NOMO-1 treated with DMSO at 0.1 percent for 48 hours (cell line): Measurements from ENCODE around the gene SPC25.
"Not testable (repeated sequence)": the region's sequence is repeated elsewhere in the genome, so short reads cannot be mapped to it uniquely, and the experiment has no call there.

Source experiments
- DNase-seq: peaks from one replicate; lab custom pipeline; 2025; ENCODE audit not compliant: unreplicated experiment; lab: John Stamatoyannopoulos, UW

SPC25 gene

DNA sequence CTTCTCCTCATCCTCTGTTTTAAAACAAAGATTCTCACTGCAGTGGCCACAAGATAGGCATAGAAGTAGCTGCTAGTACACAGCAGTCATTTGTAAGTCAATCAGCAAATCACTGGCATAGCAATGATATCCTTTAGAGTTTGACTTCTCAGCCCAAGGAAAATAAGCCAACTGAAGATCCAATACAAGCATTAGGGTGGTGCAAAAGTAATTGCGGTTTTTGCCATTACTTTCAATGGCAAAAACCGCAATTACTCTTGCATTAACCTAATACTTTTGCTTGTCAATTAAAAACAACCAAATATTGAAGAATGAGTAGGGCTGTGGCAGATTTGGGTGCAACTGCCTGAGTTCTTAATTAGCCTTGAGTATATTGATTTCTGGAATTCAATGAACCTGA lies 13.7 kb upstream of the SPC25 start:
- DNase-seq = no peak

DNA sequence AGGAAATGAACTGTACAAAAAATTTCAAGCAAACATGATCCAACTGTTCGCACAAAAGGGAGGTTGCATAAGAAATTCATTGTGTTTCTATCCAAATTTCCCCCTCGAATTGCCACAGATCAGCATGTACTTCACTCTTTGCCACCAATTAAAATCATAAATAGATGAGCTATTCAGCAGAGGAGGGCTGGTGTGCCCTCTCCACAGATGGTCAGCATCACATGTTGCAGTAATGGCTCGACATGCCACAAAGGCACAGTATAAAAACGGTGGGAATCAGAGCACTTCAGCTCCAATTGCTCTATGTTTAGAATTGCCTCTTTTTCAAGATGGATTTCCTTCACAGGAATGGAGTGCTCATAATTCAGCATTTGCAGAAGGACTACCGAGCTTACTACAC lies 10.8 kb upstream of the SPC25 start, which contains the start of gene G6PC2:
G6PC2 (plus strand) TSS at position 289 of the 400 bp plus-strand sequence; CDS start at position 330, 41 bp downstream.
- no peak for DNase-seq

DNA sequence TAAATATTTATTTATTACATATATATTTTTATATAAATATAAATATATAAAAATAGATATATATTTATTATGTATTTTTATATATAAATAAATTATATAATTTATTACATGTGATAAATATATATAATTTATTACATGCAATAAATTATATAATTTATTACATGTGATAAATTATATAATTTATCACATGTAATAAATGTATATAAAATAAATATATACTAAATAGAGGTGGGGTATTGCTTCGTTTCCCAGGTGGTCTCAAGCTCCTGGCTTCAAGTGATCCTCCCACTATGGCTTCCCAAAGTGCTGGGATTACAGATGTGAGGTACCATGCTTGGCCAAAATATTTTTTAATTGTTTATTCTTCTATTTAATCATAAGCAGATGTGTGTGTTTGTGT lies 7.2 kb upstream of the SPC25 start:
- DNase-seq = no peak

DNA sequence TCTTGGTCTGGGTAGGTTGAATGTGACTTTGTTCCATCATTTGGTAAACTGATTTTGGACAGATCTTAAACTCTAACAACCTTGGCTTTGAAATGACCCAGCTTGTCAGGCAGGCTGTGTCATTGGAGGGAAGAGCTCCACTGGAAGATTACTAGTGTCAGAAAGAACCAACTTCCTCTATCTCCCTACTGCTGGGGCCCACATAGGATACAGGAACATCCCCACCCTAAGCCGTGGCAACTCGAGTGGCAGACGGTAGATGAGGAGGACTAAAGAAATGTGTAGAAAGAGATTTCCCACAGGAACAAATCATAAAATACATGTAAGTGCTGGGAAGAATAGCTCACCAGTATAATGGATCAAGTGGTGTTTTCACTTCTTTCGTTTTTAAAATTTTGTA lies 6.6 kb upstream of the SPC25 start:
- DNase-seq = peak; percentile 66

DNA sequence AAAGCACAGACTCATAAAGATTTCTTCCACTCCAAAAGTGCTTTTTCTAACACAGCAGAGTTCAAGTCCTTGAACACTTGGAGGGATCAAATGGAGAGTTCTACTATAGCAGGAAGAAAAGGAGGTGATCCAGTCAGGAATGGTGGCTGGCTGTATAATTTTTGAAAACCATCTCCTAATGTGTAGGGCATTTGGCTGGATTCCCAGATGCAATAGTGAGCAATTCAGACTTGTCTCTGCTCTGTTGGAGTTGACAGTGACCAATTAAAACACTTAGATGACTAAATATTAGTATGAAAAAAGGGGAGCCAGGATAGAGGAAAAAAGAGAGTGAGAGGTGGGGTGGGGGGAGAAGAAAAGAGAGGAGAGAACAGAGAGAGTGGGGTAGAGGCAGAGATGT lies 5.5 kb upstream of the SPC25 start:
- no peak for DNase-seq

DNA sequence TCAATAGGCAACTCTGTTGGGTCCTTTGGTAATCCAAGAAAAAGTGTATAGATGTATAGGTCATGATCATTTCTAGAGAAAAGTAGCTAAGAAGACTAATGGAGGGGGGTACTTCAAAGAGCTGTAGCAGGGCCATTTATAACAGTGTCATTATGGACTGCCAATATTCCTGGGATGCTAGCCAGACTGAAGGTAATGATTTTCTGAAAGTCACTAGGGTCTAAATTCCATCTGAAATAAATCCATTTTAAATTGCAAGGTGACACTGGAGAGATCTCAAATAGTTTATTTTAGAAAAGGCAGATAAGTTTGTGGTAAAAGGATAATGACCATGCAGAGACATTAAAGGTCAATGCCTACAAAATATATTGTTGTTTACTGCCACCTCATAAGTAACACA lies 4.5 kb upstream of the SPC25 start:
- DNase-seq = no peak

DNA sequence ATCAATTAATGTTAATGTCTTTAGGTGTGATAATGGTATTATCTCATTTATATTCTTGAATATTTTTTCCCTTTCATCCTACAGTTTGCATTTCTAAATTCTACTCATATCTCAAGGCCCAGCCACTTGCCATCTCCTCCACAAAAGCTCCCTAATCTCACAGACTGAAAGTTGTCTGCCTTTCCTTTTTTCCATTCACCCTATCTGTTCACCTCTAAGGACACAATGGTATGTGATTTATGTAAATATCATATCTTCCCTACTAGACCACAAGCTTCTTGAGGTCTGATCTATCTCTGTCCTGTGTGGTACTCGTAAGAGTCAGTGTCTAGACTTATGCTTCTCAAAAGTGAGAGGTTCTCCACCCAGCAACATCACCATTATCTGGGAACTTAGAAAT lies 3.9 kb upstream of the SPC25 start:
- no peak for DNase-seq

DNA sequence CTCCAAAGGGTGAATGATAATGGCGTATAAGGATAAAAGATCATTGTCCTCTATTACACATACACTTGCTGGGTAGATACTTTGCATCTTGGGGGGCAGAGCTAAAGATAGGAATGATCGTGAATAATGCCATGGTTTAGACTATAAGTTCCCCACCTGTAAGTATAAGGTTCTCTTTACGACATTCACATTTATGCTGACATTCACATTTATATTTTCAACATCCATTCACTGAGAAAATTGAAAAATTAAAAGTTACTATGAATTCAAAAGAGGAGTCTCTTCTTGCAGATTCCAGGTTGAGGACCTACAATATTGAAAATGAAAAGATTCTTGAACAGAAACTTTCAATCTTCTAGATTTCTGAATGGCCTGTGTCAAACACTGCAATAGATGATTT lies 2.1 kb upstream of the SPC25 start:
- DNase-seq = no peak

DNA sequence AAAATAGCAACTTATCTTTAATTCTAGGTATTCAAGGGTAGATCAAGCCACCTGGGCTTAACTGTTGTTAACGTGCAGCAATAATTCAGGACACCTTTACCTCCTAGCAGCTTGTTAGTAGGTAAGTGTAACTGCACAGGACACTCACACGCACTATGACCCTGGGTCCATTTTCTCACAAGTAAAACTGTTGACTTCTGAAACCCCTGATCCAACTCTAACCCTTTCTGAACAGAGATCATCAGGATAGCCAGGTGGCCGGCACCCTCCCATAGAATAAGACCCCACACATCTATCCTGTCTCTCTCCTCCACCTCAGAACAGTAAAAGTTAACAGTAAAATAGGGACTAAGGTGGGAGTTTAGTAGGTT lies 610 bp downstream of the SPC25 start:
- DNase-seq = no peak

DNA sequence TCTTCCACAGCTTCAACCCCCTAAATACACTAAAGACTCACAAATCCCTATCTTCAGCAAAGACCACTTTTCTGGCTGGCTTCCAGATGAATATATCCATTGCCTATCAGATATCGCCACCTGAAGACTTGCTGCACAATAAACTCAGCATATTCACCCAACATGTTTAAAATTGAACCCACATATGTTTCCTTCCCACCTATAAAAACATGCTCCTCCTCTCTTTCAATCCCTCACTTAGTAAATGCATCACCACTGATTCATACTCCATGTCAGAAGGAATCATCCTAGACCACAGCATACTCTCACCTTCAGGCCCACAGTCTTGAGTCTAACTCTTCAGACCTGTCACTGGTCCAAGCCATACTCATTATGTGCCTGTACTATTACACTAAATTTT lies 5.3 kb downstream of the SPC25 start:
- DNase-seq = no peak

DNA sequence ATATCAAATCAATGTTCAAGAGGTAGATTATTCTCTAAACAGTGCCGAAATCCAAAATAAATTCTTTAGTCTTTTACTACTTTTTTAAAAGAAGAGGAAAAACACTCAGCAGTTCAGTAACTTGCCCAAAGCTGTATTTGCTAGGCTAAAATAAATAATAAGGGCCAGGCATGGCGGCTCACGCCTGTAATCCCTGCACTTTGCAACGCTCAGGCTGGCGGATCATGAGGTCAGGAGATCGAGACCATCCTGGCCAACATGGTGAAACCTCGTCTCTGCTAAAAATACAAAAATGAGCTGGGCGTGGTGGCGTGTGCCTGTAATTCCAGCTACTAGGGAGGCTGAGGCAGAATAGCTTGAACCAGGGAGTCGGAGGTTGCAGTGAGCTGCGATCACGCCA lies 8.1 kb downstream of the SPC25 start:
- not testable (repeated sequence) for DNase-seq

DNA sequence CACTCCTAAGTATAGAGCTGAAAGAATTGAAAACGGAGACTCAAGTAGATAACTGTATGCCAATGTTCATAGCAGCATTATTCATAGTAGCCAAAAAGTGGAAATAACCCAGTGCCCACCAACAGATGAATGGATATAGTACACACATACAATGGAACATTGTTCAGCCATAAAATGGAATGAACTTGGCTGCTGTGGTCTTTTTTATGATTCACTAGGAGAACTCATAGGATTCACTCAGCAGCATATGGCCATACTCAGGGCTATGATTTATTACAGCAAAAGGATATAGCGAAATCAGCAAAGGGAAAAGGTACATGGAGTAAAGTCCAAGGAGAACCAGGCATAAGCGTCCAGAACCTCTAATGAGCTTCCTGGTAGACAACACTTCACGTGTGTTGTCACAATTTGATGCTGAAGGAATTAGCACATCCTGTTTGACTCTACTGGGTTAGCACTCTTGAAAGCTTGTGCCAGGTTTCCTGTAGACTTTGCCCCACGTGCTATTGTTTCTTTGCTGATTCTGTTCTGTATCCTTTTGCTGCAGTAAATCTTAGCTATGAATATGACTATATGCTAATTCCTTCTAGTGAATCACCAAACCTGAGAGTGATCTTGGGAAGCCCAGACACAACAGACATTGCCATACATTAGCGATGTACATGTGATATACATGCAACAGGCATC lies 15.7 kb downstream of the SPC25 start:
- DNase-seq = no peak

DNA sequence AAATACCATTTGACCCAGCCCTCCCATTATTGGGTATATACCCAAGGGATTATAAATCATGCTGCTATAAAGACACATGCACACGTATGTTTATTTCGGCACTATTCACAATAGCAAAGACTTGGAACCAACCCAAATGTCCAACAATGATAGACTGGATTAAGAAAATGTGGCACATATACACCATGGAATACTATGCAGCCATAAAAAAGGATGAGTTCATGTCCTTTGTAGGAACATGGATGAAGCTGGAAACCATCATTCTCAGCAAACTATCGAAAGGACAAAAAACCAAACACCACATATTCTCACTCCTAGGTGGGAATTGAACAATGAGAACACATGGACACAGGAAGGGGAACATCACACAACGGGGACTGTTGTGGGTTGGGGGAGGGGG lies 19.4 kb downstream of the SPC25 start:
- not testable (repeated sequence) for DNase-seq

DNA sequence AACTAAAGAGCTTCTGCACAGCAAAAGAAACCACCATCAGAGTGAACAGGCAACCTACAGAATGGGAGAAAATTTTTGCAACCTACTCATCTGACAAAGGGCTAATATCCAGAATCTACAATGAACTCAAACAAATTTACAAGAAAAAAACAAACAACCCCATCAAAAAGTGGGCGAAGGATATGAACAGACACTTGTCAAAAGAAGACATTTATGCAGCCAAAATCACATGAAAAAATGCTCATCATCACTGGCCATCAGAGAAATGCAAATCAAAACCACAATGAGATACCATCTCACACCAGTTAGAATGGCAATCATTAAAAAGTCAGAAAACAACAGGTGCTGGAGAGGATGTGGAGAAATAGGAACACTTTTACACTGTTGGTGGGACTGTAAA lies 19.9 kb downstream of the SPC25 start:
- not testable (repeated sequence) for DNase-seq

DNA sequence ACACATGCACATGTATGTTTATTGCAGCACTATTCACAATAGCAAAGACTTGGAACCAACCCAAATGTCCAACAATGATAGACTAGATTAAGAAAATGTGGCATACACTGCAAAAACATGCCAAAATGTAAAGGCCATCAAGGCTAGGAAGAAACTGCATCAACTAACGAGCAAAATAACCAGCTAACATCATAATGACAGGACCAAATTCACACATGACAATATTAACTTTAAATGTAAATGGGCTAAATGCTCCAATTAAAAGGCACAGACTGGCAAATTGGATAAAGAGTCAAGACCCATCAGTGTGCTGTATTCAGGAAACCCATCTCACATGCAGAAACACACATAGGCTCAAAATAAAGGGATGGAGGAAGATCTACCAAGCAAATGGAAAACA lies 23.1 kb downstream of the SPC25 start:
- DNase-seq = not testable (repeated sequence)

DNA sequence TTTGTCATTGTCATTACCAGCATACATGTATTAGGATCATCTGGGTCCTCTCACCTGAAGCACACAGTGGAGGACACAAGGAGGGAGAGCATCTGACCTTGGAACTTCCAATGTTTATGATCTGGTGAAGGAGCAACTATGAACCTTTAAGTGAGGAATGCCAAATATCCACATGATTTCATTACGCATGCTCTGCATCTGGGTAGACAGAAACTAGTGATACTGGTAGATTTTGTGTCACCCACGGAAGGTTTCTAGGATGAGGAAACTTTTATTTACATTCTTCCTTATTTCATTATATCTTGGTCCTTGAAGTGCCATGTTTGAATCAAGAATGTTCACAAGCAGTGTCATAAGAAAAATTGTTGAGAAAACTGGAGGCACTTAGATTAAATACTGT lies 32.1 kb downstream of the SPC25 start:
- DNase-seq = no peak

DNA sequence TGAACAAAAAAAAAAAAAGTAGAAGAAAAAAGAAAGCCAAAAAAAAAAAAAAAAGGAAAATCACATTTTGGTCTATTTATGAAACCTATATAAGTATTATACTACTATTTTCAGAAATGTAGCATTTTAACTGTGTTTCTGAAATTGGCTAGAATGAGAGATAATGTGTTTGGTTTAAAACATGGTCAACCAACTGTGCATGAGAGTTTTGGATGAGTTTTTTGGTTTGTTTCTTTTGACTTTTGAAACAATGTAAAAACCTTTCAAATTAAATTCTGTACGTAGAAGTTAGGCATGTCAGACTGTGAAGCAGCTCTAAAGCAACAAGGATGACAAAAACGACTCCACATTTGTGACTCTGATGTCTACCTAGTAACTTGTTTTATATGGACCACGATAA lies 34.6 kb downstream of the SPC25 start:
- DNase-seq = no peak

DNA sequence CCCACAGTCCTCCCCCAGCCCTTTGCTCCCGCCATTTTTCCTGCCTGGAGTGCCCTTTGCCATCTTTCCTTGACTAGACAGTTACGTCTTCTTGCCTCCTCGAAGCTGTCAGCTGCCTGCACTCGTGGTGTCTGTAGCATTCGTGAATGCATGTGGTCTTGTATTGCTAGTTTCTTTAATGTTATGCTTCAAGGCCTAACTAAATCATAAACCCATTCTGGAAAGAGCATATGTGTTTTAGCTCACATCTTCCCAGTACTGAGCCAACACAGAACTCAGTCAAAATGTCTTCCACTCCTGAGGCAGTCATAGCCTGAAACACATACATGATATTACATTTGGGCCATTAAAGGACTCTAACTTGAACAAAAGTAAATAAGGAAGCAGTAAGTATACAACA lies 35.6 kb downstream of the SPC25 start:
- no peak for DNase-seq

DNA sequence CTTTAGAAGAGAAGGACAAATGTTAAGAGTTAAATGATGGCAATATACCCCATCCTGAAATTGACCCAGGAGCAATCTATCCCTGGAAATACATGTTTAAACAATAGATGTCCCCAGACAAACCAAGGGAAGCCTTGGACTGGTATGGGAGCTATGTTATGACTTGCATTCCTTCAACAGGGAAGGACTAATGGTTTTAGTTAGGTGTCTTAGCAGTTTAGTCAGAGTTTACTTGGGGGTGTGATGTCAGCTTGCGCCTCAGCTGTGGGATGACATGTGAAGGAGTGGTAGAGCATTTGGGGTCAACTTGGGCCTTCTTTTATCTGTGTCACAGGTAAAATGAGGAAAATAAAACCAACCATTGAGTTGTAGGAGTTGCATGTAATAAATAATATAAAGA lies 36.8 kb downstream of the SPC25 start:
- no peak for DNase-seq

DNA sequence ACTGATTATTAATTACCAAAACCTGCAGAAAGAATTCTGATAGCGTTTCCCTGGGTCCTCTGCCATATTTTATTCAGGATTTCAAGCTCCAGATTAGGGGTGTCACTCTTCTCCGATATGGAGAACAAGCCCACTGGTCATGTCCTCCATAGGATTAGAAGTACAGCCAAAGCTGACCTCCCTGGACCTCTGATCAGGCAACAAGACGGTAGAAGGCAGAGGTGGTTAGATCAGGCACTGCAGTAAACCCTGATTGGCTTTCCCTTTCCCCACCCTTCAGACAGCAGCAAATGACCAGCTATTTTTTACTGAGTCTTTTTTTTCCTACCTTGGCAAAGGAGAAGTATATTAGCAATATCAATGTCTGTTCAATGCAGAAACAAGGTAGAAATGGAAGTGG lies 37.7 kb downstream of the SPC25 start:
- no peak for DNase-seq

DNA sequence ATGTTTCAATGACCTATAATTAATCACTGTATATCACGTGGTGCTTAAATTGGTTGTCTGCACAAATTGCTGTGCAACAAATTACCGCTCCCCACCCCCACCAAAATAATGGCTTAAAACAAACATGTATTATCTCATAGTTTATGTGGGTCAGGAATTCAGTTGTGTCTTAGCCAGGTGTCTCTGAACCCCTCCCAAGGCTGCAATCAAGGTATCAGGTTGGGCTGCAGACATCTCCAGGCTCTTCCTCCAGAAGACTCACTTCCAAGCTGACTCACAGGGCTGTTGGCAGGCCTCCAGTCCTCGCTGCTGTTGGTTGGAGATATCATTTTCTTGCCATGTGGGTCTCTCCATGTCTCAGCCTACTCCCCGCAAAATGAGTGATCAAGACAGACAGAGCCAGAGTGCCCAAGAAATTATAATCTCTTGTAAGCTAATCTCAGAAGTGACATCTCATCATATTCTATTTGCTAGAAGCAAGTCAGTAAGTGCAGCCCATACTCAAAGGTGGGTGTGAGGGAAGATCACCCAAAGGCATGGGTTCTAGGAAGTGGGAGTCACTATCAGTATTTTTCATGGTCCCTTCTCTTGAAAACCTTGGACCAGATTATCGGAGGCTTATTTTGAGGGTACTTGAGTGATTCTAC lies 38.4 kb downstream of the SPC25 start:
- no peak for DNase-seq

DNA sequence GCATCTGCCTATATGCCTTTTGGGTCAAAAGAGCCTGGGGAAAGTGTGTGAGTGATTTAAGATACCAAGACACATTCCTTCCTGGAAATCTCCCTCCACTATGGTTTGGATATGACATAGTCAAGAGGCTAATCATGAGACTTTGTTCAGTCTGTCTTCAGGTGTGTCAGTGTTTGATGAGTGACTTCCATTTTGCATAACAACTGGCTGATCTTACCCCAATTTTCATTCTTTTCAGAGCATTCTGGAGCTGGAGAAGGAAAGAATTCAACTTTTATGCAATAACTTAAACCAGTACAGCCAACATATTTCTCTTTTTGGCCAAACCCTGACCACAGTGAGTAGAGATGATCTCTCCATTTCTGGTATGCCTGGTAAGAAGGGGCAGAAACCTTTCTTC lies 39.4 kb downstream of the SPC25 start:
- no peak for DNase-seq

DNA sequence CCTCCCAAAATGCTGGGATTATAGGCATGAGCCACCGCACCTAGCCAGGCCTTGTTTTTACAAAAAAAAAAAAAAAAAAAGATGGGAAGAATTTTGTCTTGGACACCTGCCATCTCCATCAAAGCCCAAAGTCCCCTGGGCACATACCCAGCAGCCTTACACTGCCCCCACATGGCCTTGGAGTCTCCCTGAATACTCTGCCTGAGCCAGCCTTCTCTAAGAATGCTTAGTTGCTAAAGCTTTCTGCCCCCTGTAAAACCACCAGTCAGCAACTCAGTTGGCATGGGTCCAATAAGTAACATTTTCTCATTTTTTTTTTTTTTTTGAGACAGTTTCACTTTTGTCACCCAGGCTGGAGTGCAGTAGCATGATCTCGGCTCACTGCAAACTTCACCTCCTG lies 40.6 kb downstream of the SPC25 start:
- DNase-seq = no peak
